Activated CD4-positive, CD25-positive, alpha-beta regulatory T cell treated with anti-CD3 and anti-CD28 coated beads, Interleukin-2, amount 50 U/mL, for 24 hours (primary cell): ENCODE results near the gene TPO.
"Not testable (repeated sequence)": the region's sequence is repeated elsewhere in the genome, so short reads cannot be mapped to it uniquely, and the experiment has no call there.

Experiments used
- ATAC-seq, 2 donors: fragments of 150-1000 bp; cut with Tn5 transposase; one replicate each; pipeline ENCODE4 v1.10.0; 2021; ENCODE audit warnings: mild to moderate bottlenecking in 1 of 2, moderate library complexity in 1 of 2

The TPO gene

DNA sequence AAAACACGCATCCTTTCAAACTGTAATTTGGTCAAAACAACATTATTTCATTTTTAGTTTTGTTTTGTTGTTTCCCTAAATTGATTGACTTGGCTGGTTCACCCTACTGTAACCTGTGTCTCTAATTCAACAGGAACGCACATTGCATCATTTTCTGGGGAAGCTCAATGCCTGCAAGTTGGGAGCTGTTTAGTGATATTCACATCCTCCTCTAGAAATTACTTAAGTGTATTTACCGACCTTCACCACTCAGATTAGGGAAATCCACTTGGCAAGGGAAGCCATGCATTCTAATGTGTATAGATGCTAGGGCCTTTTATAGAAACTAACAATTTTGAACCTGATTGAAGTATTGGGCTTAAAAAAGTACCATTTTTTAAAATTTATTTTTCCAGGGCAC is 7.3 kb upstream of the TPO start:
- ATAC-seq, result no peak

DNA sequence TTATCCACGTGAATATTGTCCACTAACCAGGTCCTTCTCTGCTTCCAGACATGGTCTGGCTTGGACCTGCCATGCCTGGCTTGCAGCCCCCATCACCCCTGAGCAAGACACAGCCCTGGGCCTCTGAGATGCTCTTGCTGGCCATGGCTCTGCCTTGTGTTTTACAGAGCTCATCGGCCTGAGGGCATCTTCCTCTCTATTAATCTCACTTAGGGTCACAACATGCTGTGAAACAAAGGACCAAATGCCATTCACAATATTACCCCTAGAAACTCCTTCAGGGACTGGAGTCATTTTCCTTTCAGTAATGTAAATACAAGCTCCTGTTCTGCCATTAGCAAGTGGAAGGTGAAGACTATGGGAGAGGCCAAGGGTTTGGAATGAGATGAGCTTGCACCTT is 6.8 kb upstream of the TPO start:
- no peak for ATAC-seq

DNA sequence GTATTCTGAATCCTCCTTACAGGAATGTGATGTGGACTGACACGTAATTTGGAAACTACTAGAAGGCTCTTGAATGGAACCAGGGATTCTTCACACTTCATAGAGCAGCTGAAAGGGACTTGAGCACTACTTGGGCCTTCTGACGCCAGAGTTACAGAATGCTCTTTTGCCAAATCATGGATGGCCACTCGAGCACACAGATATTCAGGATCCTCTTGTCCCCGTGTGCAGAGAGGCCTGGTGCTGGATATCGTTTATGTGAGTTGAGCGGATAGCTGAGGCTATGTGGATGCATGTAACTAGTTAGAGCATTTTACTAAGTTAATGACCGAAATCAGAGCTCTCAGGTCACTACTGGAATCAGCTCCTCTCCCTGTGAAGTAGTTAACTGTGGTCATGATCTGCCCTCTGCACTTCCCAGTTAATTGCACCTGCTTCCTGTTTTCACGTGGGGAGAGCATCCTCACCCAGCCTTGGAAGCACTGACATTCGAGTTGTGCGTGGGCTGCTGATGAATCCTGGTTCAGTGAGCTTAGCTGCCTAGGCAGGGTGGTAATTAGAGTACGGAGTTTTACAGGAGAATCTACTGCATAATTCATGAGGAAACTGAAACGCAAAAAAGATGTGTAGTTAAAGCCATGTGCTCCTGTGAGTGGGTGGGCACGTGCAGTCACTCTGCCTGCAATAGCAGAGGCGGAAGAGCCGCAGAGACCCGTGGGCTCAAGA is 5.2 kb upstream of the TPO start:
- ATAC-seq, result no peak

DNA sequence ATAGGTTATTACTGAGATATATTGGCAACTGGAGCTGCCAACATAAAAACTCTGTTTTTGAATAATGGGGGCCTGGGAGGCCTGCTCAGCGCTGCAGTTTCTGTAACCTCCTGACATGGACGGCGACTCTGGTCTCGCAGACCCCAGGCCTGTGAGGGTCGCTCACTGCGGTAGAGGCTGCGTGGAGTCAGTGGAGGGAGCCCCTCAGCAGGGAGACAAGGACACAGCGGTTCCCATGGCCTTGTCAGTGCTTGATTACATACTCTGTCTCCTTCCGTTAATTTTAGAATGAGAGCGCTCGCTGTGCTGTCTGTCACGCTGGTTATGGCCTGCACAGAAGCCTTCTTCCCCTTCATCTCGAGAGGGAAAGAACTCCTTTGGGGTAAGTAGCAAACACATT is 858 bp downstream of the TPO start:
- ATAC-seq, result no peak

DNA sequence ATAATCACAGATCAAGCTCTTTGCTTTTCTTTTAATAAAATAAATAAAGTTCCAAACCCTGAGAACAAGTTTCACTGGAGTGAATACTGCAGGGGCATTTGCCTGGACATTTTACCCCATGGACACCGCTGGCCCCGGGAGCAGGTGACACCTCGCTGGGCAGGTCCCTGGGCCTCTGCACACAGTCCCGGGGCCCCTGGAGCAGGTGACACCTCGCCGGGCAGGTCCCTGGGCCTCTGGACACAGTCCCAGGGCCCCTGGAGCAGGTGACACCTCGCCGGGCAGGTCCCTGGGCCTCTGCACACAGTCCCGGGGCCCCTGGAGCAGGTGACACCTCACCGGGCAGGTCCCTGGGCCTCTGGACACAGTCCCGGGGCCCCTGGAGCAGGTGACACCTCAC is 1.6 kb downstream of the TPO start:
- ATAC-seq, result not testable (repeated sequence)

DNA sequence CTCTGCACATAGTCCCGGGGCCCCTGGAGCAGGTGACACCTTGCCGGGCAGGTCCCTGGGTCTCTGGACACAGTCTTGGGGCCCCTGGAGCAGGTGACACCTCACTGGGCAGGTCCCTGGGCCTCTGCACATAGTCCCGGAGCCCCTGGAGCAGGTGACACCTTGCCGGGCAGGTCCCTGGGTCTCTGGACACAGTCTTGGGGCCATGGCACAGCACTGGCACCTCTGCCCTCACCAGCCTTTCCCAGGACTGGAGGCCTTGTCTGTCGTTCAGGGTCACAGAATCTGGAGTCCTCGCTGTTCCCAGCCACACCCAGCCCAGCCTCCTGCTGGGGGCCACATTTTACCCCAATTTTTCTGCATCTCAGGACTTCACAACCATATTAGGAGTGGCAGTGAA is 2.2 kb downstream of the TPO start:
- ATAC-seq, result no peak

DNA sequence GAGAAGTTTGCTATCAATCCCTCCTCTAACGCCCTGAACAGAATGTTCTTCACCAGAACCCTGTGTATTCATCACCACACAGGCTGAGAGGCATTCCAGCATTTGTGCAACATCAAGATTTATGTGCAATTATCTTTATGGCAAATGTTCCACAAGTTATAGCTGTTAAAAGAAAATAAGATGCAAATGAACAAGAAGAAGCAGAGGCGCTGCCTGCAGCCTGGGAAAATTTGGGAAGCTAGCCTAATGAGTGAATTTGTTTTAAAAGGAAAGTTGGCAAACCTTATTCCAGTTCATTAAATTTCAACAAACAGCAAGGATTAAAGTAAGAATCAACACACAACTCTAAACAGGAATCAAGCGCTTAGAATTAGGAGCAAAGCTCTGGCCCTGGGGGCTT is 5.3 kb downstream of the TPO start:
- no peak for ATAC-seq

DNA sequence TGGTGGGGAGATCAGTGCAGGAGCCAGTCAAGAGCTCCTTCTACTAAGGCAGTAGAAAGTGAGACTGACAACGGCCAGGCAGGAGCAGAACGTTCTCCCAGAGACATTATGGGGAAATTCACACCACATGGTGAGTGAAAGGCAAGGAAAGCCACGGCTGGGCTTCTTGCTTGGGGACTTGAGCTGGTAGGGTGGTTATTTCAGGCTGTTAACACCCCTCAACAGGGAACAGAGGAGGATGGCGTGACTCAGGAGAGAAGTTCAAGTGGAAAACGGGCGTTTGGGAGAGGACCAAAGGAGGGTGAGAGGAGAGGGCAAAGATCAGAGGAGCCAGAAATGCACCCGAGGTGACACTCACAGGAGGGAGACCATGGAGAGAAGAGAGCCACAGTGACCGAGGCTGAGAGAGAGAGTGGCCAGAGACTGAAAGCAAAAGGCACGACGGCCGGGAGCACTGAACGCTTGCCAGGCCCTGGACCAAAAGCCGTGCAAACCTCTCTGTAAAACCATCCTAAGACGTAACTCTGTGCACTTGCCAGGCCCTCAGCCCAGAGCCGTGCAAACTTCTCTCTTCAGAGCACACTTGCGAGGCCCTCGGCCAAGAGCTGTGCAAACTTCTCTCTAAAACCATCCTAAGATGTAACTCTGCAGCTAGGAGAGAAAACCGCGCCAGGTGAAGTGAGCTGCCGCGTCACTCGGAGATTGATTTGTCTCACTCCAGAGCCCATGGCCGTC is 7.7 kb downstream of the TPO start:
- ATAC-seq, result no peak

DNA sequence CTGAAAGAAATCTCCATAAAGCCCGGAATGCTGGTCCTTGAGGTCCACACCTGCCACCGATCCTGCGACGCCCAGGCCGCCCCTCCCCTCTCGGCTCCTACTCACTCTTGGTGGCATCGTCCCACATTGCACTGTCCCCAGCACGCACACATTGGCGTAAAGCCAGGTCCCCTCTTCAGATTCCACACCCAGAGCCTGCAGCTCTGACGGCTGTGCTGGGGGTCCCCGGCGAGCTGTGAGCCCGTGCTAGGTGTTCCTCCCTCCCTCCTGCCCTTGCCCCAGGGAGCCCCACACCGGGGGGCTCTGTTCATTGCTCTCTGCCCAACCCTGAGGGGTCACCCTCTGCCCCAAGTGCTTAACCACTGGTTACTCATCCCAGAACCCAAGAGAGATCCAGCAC is 8.5 kb downstream of the TPO start:
- no peak for ATAC-seq

DNA sequence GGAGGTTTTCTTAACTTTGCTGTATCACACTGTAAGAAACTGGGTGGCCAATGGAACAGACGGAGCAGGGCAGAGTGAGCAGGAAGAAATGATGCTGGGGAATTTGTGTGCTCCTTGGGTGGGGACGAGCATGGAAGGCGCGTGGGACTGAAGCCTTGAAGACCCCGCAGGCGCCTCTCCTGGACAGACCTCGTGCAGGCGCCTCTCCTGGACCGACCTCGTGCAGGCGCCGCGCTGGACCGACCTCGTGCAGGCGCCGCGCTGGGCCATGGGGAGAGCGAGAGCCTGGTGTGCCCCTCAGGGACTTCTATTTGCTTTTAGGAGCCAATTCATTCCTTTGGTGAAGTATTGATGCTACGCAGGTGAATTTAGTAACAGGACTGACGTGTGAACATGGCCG is 8.9 kb downstream of the TPO start:
- ATAC-seq, result no peak

DNA sequence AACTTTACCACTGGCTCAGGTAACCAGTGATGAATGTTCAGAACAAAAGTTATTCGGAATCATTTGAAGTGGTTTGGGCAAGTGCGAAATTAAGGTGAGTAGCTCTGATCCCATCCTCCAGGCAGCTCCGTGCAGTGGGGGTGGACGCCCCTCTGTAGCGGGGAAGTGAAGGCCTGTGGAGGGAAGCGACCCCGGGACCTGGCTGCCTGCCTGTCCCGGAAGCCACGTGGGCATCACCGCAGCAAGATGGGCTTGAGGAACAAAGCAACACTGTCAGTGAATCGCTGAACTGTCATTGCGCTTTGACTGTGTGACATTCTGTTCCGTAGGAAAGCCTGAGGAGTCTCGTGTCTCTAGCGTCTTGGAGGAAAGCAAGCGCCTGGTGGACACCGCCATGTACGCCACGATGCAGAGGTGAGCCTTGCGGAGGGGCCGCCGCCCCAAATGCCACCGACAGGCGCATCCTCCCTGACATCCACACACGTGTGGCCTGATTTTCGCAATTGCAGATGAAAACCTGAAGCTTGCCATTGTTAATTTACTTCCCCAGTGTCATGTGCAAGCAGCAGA is 9.5 kb downstream of the TPO start:
- ATAC-seq, result no peak

DNA sequence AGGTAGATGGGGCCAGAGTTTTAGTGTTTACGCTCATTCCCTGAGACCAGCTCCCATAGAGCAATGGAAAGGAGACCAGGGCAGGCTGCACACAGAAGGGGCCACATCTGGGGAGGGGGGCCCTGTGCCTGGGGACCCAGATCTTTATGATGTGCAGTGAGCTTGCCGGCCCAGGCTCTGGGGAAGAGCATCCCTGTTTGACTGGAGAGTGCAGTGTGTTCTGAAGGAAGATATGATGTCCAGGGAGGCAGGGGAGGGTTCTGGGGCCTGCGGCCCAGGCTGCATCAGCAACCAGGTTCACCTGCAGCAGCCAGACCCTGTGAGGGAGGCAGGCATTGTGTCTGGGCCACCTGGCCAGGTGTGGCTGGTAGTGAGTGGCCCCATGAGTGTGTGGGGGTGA is 13.8 kb downstream of the TPO start:
- no peak for ATAC-seq

DNA sequence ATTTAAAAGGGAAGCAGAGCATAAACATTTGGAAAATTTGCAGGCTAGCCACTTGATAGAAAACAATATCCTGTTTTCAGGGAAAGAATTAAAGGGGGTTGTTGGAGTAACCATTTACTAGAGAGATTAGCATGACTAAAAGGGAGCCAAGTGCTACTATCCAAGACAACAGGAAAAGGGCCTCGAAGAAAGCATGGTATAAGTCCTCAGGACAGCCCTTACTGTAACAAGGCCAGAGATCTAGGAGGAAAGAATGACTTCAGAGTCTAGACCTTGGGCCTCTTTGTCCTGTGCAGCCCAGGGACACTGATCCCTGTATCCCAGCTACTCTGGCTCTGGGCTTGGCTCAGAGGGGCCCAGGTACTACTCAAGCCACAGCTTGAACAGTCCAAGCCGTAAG is 16.6 kb downstream of the TPO start:
- no peak for ATAC-seq

DNA sequence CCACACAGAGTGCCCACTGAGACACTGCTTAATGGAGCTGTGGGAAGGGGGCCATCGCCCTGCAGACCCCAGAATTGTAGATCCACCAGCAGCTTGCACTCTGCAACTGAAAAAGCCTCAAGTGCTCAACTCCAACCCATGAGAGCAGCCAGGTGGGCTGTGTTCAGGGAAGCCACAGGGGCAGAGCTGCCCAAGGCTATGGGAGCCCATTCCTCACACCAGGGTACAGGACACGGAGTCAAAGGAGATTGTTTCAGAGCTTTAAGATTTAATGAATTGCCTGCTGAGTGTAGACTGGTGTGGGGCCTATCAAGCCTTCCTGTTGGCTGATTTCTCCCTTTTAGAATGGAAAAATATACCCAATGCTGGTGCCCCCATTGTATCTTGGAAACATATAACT is 17.2 kb downstream of the TPO start:
- ATAC-seq, result no peak

DNA sequence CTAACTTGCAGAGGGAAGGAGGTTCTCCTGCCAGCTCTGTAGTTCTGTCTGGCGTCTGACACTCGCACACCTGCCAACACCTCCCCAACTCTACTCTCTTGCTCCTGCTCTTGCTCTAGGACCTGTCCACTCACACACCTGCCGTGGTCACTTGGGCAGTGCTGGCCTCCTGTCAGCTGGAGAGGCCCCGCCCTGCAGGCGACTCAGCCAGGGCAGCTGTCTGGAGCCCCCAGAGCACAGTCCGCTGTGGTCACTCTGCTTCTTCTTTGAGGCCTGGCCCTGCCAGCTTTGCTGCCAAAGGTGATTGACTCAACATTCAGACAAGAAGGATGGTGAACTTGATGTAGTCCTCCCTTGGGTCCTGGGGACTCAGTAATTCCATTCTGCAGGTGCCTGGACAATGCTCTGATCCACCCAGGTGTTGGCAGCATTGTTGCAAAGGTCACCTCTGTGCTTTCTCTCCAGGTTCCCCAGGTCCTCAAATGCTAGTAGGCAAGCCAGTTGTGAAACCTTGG is 18.7 kb downstream of the TPO start:
- ATAC-seq, result no peak

DNA sequence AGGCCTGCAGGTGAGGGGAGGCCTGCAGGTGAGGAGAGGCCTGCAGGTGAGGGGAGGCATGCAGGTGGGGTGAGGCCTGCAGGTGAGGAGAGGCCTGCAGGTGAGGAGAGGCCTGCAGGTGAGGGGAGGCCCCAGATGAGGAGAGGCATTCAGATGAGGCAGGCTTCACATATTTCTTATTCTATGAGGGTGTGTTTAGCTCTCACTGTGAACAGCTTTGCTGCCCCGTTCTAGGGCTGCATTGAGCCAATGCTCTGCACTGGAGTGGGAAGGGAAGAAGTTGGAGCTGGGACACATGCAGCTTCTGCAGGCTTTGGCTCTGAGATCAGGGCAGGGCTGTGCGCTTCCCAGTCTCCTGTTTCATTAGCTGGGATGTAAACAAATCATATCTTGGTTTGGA is 19.5 kb downstream of the TPO start:
- ATAC-seq, result no peak

DNA sequence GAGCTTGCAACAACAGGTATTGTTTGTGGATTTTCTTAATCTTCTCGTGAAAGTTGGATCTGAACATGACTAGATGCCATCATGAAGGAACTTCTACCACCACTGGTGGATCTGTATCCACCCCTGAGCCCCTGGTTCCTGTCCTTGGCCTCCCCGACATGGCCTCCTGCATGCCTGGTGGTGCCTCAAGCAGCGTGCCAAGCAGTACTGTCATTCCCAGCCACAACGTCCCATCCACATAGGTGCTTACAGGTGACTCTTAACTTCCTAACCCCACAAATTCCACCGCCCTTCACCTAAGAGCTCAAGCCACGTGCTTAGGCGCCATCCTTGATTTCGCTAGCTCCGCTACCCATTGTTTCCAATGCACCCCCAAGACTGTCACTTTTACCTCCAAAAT is 23.1 kb downstream of the TPO start:
- ATAC-seq, result no peak

DNA sequence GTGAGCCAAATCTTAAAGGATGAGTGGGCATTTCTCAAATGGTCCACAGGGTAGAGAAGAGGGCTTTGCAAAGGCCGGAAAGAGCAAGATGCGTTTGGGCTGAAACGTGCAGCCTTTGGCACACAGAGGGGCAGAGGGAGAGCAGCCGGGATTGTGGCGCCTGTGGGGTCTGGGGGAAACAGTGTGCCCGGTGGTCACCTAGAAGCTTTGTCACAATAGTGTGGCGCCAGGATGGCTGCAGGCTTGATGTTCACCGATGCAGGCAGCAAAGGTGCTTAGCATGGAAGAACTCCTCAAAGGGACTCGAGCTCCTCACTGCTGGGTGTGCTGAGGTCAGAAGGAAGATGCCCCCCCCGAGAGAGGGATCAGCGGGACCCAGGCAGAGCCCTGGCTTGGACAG is 23.8 kb downstream of the TPO start:
- no peak for ATAC-seq

DNA sequence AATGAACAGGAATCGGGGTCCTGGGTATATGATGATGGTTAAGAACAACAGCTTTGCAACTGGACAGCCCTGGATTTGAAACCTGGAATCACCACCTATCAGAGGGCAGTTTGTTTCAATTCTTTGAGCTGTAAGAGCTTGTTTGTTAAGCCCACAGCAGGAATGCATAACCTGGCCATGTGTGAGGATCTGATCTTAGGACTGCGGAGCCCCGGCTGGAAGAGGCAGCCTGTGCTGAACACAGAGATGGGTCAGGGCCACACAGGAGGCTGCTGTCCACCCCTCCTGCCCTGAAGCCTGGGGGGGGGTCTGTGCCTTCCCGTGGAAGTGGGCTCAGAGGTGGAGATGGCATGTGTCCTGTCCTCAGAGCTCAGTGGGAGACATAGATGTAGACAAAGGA is 24.3 kb downstream of the TPO start:
- ATAC-seq, result no peak

DNA sequence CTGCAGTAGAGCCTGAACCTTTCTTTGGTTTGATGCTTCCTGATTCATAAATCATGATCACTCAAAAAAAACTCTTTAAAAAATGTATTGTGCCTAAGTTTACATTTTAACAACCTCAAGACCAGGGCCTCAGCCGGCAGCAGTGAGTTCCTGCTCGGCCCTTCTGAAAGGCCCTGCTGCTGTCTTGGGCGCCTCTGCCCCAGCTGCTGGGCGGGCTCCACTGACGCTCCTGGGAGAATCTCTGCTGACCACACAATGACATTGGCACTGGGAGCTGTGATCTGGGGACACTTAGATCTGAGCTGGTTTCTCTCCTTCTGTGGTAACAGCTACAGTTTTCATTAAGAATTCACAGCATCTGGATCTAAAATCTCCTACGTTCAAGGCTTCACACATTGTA is 25.7 kb downstream of the TPO start:
- no peak for ATAC-seq

DNA sequence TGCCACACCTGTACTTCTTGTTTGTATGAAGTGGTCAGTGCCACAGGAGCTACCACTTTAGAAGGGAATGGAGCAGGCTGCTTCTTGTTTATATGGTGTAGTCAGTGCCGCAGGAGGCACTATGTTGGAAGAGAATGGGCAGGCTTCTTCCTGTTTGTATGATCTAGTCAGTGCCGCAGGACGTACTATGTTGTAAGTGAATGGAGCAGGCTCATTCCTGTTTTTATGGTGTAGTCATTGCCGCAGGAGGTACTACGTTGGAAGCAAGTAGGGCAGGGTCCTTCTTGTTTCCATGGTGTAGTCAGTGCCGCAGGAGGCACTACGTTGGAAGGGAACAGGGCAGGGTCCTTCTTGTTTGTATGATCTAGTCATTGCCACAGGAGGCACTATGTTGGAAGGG is 27.3 kb downstream of the TPO start:
- ATAC-seq, result no peak

DNA sequence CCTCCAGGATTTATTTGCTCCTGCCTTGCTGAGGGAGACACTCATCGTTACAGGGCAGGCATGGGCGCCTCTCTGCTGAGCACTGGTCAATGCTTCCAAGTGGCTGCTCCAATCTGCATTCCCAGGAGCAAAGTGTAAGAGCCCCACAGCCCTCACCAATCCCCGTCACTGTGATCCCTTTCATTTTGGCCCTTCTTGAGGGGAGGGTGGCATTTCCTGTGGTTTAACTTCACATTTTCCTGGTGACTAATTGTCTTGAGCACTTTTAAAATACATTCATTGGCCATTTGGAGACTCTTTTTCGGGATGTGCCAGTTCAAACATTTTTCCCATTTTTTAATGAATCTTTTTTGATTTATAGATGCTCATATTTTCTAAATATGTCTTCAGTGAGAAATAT is 33.0 kb downstream of the TPO start:
- no peak for ATAC-seq

DNA sequence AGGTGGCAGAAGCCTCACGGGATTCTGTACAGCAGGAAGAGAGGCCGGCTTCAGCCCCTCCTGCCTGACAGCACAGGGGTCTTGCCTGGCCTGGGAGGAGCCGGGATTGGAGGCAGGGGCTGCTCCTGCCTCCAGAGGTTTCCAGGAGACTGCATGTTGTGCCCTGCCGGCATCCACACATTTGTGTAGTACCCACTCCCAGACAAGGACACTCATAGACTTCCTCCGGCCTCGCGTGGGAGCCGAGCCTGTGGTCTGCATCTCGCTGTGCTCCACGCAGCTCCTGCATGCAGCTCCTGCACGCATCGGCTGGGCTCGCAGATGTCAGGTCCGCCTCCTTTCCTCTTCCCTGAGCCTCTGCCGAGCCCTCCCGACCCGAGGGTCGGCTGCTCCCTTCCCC is 34.7 kb downstream of the TPO start:
- ATAC-seq, result no peak

DNA sequence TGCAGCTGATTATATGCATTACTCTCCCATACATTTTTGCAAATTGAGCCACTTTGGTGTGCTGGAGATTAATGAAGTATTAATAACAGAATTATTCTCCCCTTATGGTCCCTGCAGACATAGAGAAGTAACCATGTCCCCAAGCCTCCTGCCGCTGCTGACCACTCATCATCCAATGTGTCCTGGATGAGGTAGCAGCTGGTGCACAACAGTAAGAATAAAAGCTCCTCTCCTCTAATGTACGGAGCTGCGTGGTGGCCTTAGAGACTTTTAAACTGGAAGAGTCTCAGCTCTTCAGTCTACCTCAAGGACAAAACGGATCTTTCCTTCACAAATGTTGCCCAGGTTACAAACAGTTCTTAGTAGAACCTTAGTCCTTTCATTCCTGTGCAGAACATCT is 37.7 kb downstream of the TPO start:
- ATAC-seq, result no peak
